HG03064 (cell line): Measurements from ENCODE around the gene CDX1.

Source experiments
- ATAC-seq: cut with Tn5 transposase; IDR thresholded peaks from one replicate; pipeline ENCODE4 v1.9.1; 2021; ENCODE audit warnings: low read depth; ENCODE audit not compliant: unreplicated experiment

The CDX1 gene

DNA sequence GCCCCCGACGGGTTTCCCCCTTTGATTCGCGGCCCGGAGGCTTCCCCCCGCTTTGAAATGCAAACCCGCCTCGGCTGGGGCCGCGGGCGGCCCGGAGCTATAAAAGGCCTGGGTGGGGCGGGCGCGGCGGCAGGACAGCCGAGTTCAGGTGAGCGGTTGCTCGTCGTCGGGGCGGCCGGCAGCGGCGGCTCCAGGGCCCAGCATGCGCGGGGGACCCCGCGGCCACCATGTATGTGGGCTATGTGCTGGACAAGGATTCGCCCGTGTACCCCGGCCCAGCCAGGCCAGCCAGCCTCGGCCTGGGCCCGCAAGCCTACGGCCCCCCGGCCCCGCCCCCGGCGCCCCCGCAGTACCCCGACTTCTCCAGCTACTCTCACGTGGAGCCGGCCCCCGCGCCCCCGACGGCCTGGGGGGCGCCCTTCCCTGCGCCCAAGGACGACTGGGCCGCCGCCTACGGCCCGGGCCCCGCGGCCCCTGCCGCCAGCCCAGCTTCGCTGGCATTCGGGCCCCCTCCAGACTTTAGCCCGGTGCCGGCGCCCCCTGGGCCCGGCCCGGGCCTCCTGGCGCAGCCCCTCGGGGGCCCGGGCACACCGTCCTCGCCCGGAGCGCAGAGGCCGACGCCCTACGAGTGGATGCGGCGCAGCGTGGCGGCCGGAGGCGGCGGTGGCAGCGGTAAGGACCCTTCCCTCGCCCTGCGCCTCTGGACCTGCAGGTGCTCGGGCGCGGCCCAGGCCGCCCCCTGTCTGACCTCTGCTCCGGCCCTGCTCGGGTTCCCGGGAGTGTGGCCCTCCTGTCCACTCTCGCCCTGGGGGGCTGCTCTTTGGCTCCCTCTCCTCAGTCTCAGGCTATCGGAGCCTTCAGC lies at the start of gene CDX1:
Gene CDX1 (plus strand): TSS at position 129 of the 862 bp plus-strand sequence. CDS start 99 bp downstream, at position 228.
- no peak for ATAC-seq

- ATAC-seq = no peak
Measured at GRCh38 chr5:150117945-150118560, 48.5 kb upstream of the CDX1 start.

DNA sequence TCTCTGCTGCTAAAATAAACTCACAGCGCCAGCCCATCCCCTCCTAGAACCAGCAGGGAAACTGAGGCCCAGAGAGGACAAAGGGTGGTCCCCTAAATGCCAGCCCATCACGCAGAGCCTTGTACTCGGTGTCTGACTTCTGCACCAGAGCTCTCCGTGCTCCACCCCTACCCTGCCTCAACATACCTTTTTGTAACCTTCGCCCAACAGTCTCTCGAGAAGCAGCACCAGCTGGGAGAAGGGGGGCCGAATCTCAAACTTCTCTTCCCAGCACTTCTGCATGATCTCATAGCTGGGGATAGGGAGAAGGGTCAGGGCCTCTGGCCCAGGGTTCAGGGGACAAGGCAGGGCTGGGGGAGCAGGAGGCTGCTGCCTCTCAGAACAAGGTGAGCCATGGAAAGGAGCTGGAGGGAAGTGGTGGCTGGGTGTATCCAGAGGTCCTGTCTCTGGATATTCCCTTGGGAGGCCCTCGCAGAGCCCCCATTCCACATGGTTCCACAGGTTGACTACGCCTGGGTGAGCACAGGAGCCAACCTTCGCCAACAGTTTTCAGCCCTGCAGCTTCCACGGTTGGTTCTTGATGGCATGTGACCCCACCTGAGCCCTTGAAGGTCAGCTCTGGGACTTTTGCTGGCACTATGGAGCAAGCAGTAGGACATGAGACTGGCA lies 47.9 kb upstream of the CDX1 start:
- ATAC-seq = no peak

GRCh38 chr5:150119421-150120061 lies 47.0 kb upstream of the CDX1 start:
- ATAC-seq = no peak

GRCh38 chr5:150120062-150120441 lies 46.5 kb upstream of the CDX1 start:
- no peak for ATAC-seq

- ATAC-seq = no peak
Measured at GRCh38 chr5:150120617-150121447, 45.7 kb upstream of the CDX1 start.

DNA sequence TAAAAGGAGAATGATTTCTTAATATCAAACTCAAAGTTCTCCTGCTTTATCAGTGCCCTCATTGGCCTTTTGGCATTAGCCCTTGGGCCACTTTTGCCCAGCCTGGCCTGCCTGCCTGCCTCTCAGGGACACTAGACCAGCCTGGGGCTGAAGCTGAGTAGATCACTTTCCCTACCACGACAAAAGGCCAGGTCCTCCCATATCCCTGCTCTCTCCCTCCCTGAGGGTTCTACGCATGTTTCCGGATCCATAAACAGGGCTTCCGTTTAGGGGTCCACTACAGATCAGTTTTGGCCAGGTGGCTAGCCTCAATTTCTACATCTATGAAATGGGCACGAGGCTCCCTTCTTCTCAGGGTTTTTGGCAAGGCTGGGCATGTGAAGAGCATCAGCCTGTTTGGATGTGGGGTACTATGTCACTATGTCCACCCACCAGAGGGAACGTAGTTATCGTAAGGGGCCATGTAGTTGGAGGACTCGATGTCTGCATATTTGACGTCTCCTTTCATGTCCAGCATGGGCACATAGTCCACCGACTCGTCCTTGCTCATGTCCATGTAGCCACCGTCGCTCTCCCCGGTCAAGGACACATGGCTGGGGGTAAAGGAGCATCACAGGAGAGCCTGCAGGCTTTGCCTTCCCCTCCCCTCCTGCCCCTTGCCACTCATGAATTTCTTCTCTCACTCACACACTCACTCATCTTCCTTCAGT lies 45.0 kb upstream of the CDX1 start:
- no peak for ATAC-seq

DNA sequence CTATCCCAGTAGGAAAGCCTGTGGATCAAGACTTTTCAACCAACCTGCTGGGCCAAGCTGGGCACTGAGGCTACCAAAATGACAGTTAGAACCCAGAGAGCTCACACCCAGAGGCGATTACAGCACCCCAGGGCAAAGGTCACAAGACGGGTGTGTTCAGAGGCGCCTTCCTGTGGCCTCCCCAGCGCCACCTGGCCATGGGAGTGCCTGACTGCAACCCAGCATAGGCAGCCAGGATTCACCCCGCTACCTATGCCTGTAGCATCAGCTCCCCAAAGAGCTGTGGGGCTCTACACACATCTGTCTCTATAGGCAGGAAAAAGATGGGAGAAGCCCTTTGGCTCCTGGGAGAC lies 44.4 kb upstream of the CDX1 start:
- ATAC-seq = no peak

DNA sequence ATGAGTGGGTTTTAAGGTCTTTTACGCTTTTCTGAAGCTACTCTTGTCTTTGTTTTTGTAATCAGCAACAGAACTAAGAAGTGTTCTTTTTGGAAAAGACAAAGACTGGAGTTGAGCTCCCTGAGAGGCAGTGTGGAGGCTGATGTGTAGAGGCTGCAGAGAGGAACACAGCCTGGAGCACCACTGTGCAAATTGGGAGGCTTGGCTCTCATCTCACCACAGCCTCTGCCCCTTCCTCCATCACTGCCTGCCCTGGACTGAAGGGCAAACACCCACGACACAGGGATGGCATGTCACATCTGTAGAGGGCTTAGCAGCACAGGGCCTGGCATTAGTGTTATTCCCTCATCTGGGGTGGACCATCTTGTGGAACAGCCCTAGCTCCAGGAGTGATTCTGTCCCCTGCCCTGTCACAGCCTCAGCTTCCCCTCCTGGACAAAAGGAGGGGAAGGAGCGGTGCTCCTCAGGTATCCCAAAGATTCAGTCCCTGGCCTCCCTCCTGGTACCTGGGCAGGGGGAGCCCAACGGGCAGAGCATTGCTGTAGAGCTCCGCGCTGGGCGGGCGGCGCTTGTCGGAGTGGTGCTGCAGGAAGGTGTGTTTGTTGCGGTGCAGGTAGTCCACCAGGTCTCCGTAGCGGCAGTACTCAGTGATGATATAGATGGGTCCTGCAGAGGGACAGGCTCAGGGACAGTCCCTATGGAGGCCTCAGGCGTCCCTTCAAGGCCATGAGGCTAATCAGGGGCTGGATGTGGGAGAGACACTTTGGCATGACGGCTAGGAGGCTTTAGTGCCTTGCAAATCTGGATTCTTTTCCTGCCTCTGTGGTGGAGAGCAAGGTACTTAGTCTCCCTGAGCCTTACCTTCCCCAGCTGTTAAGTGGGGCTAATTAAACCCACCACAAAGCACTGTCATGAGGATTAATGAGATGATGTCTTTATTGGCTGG lies 43.8 kb upstream of the CDX1 start:
- no peak for ATAC-seq

GRCh38 chr5:150123542-150123941 lies 43.0 kb upstream of the CDX1 start:
- ATAC-seq = no peak

GRCh38 chr5:150124111-150124557 lies 42.4 kb upstream of the CDX1 start:
- ATAC-seq = no peak

- no peak for ATAC-seq
Measured at GRCh38 chr5:150124596-150124995, 42.0 kb upstream of the CDX1 start.

GRCh38 chr5:150125334-150125733 lies 41.2 kb upstream of the CDX1 start:
- no peak for ATAC-seq

DNA sequence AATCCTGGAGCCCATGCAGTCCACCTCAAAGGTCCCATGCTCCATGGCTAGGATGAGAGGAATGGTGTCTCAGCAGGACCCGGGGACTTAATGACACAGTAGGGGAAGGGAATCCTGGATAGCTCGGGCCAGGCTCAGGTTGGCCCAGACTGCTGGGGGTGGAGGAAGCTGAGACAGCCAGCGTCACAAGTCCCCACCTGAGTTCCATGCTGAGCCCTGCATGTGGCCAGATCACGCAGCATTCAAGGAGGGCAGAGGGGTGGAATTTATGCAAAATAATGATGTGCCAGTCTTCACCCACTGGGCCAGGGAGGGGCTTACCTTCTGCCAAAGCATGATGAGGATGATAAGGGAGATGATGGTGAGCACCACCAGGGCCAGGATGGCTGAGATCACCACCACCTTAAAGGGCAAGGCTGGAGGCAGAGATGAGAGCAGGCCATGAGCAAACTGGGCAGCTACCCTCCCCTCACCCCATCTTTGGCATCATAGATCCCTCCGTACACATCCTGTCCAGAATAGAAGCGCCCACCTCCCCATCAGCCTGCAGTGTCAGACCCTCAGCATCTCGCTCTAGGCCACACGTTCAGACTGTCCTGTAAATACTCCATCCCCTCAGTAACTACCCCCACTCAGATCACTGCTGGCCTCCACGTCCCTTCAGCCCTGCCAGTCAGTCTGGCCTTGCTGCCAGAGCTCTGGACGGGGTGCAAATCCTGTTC lies 40.2 kb upstream of the CDX1 start:
- no peak for ATAC-seq

DNA sequence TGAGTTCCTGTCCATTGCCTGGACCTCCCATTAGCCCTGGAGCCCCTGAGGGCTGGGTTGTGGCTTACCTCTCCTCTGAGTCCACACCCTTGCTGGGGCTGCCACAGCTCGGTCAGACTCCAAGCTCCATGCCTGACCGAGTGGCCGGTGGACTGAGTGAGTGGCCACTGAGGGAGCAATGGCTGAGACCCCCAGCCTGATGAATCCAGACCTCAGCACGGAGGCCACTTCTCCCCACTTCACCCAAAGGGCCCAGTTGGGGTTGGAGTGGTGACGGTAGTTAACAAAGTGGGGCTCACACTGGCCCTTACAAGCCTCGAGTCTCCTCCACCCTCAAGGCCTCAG lies 39.7 kb upstream of the CDX1 start:
- ATAC-seq = no peak

DNA sequence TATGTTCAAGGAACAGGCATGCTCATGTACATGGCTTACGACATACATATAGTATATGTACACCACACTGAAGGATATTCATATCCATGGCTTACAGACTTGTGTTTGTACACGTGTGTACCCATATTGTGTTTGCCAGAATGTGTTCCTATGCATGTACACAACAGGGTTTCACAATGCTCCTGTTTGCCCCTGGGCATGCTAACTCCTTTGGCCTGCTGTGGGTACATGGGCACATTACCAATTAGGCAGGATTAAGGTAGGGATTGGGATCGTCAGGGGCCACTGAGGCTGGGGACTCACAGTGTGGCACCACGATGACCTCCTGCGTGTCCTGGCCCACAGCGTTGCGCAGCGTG lies 37.1 kb upstream of the CDX1 start:
- ATAC-seq = no peak

DNA sequence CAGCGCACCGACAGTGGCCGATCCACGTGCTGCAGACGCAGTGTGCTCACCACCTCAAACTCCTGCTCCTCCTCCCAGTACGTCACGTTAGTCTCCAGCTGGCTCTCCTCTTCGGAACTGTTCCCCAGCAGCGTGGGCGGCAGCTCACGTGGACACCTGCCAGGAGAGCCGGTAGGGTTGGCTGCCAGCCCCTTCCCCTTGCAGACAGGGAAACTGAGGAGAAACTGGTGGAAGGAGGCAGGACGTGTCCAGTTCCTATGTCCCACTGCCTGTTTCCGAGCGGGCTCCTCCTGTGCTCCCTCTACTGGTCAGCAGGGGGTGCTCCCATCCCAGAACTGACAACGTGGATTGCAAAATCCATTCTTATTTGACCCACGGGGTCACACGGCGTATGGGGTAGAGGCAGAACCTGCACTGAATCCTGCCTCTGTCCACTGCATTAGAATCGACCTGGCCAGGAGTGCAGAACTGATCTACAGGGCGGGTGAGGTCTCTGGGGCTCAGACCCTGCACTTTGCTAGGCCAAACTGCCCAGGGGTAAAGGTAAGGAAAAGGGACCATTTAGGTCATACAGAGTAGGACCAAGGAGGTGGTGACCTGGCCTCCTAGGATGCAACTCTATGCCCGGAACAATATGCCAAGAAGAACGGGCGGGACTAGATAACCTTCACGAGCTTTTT lies 36.6 kb upstream of the CDX1 start:
- no peak for ATAC-seq

DNA sequence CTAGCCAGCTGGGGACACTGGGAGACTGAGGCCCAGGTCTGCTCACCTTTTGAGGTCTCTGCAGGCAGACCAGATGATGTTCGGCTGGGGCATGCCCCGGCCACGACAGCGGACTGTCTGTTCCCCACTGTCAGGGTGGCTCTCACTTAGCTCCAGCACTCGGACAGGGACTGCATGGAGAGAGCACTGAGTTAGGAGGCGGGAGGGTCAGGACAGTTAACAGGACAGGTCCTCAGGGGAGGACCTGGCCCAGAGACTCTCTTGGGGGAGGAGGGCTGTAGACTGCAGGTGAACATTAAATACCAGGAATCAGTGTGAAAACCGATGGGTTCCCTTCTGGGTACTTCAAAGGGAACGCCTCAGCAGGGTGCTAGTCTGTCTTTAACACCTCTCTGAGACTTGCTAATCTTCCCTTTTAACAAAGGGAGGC lies 36.1 kb upstream of the CDX1 start:
- ATAC-seq = no peak
